ENCODE data around the gene CEP120. TPM values are rescaled to one million over a fixed set of nuclear protein-coding genes. Genes with fewer than 3 reads are reported as not detected.

The CEP120 gene
- total RNA-seq, 1 donor from 2014 or later = 18.7 TPM

GRCh38 chr5:123389794-123390193, 33.4 kb downstream of the CEP120 start:
- DNase-seq (ENCODE audit: extremely low spot score, unreplicated experiment) = no peak
- Mint-ChIP-seq H3K27me3 (ENCODE audit: unreplicated experiment) (no peaks in the 10 kb centered on the region), H3K4me1 (ENCODE audit: unreplicated experiment) (no peaks in the 10 kb centered on the region), H3K27ac (ENCODE audit: unreplicated experiment) (no peak overlapping the region), H3K9me3 (ENCODE audit: unreplicated experiment) (no peaks in the 10 kb centered on the region), H3K4me3 (ENCODE audit: unreplicated experiment) (no peak overlapping the region), H3K36me3 (ENCODE audit: unreplicated experiment) (peaks cover 29% of the 10 kb centered on the region)
- TF ChIP-seq CTCF (IDR thresholded peaks at IDR 0.05) = no peak

GRCh38 chr5:123387313-123387712, 35.9 kb downstream of the CEP120 start:
- no peak overlapping the region for H3K27ac Mint-ChIP-seq (ENCODE audit: unreplicated experiment)
- no peaks in the 10 kb centered on the region for H3K4me1 Mint-ChIP-seq (ENCODE audit: unreplicated experiment)
- TF ChIP-seq CTCF (IDR thresholded peaks at IDR 0.05) = no peak
- H3K4me3 Mint-ChIP-seq (ENCODE audit: unreplicated experiment) = no peak overlapping the region
- H3K36me3 Mint-ChIP-seq (ENCODE audit: unreplicated experiment) = peaks cover 30% of the 10 kb centered on the region
- H3K9me3 Mint-ChIP-seq (ENCODE audit: unreplicated experiment) = no peaks in the 10 kb centered on the region
- no peaks in the 10 kb centered on the region for H3K27me3 Mint-ChIP-seq (ENCODE audit: unreplicated experiment)
- no peak for DNase-seq (ENCODE audit: extremely low spot score, unreplicated experiment)

- peaks cover 36% of the 10 kb centered on the region for H3K36me3 Mint-ChIP-seq (ENCODE audit: unreplicated experiment)
- no peak overlapping the region for H3K4me3 Mint-ChIP-seq (ENCODE audit: unreplicated experiment)
- no peaks in the 10 kb centered on the region for H3K27me3 Mint-ChIP-seq (ENCODE audit: unreplicated experiment)
- H3K4me1 Mint-ChIP-seq (ENCODE audit: unreplicated experiment) = no peaks in the 10 kb centered on the region
- H3K9me3 Mint-ChIP-seq (ENCODE audit: unreplicated experiment) = no peaks in the 10 kb centered on the region
- TF ChIP-seq CTCF (IDR thresholded peaks at IDR 0.05) = no peak
- DNase-seq (ENCODE audit: extremely low spot score, unreplicated experiment) = no peak
- no peak overlapping the region for H3K27ac Mint-ChIP-seq (ENCODE audit: unreplicated experiment)
These were observed 41.0 kb downstream of the CEP120 start for GRCh38 chr5:123382252-123382651.

- Mint-ChIP-seq H3K36me3 (ENCODE audit: unreplicated experiment) (peaks cover 44% of the 10 kb centered on the region), H3K9me3 (ENCODE audit: unreplicated experiment) (no peaks in the 10 kb centered on the region), H3K27me3 (ENCODE audit: unreplicated experiment) (no peaks in the 10 kb centered on the region), H3K27ac (ENCODE audit: unreplicated experiment) (no peak overlapping the region), H3K4me1 (ENCODE audit: unreplicated experiment) (no peaks in the 10 kb centered on the region), H3K4me3 (ENCODE audit: unreplicated experiment) (no peak overlapping the region)
- TF ChIP-seq CTCF (IDR thresholded peaks at IDR 0.05) = peak; percentile 57
- DNase-seq (ENCODE audit: extremely low spot score, unreplicated experiment) = no peak
These were observed 51.5 kb downstream of the CEP120 start for GRCh38 chr5:123371575-123372179.

GRCh38 chr5:123369371-123369968, 53.7 kb downstream of the CEP120 start:
- TF ChIP-seq CTCF (IDR thresholded peaks at IDR 0.05) = no peak
- Mint-ChIP-seq H3K9me3 (ENCODE audit: unreplicated experiment) (no peaks in the 10 kb centered on the region), H3K4me1 (ENCODE audit: unreplicated experiment) (peaks cover 8% of the 10 kb centered on the region), H3K36me3 (ENCODE audit: unreplicated experiment) (peaks cover 27% of the 10 kb centered on the region), H3K27ac (ENCODE audit: unreplicated experiment) (no peak overlapping the region), H3K4me3 (ENCODE audit: unreplicated experiment) (no peak overlapping the region), H3K27me3 (ENCODE audit: unreplicated experiment) (no peaks in the 10 kb centered on the region)
- no peak for DNase-seq (ENCODE audit: extremely low spot score, unreplicated experiment)
